ENCODE data around the gene ZNF771.
"Not testable (repeated sequence)": the region's sequence is repeated elsewhere in the genome, so short reads cannot be mapped to it uniquely, and the experiment has no call there.

Gene ZNF771

GRCh38 chr16:30434852-30435251, 27.4 kb downstream of the ZNF771 start:
- DNase-seq (ENCODE audit: low spot score) = no peak

GRCh38 chr16:30437511-30438046, 30.2 kb downstream of the ZNF771 start:
- DNase-seq (ENCODE audit: low spot score) = no peak

DNA sequence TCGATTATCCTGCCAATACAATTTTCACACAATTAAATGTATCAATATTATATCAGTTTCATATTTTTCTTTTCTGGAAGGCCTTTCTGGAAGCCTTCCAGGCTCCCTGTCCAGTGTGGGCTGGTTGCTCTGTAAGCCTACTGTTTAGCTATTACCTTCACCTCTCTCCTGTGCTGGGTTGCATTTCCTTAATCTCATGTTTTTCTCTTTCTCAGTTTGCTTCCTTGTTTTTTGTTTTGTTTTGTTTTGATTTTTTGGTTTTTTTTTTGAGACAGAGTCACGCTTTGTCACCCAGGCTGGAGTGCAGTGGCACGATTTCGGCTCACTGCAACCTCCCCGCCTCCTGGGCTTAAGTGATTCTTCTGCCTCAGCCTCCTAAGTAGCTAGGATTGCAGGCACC, 31.4 kb downstream of the ZNF771 start:
- DNase-seq (ENCODE audit: low spot score) = no peak

DNA sequence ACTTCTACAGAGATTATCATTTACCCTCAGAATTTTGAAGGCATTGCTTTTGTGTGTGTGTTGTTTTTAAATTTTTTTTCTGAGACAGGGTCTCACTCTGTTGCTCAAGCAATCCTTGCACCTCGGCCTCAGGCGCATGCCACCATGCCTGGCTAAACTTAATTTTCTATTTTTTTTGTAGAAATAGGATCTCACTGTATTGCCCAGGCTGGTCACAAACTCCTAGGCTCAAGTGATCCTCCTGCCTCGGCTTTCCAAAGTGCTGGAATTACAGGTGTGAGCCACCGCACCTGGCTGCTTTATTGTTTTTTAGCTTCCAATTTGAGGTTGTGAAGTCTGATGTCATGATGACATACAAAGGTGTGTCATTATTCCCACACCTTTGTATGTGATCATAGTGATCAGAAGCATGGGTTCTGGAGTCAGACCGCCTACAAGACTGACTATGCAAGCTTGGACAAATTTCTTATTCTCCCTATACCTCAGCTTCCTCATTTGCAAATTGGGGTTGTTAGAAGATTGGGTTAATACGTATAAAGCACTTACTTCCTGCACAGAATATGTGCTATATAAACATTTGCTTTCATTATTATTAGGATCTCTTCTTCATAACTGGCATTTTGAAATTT, 32.4 kb downstream of the ZNF771 start:
- no peak for DNase-seq (ENCODE audit: low spot score)

DNA sequence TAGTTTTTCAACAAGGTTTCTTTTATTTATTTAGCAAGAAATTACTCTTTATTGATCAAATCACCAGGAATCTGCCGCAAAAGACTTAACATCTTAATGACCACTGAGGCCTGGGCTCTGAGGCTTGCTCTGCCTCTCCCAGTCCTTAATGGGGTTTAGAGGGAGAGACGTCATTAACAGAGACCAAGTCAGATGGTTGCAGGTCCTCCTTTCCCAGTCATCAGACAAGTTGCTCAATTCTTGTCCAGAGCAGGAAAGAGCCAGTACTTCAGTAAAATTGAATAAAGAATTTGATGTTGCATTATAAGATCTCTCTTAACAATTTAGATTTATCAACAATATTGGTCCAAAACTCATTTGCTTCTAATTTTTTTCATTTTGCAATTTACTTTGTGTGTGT, 36.2 kb downstream of the ZNF771 start:
- DNase-seq (ENCODE audit: low spot score) = no peak

GRCh38 chr16:30444231-30445148, 37.1 kb downstream of the ZNF771 start:
- DNase-seq (ENCODE audit: low spot score) = no peak

DNA sequence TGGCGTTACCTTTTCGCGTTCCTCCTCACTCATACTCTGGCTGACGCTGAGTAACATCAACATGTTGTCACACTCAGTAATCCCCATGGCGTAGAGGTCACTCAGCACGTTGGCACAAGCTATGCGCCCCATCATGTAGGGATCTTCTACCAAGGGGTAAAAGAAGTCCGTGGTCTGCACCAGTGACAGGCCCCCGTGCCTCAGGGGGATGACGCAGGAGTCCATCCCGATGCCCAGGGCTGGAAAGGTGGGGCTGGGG, 37.7 kb downstream of the ZNF771 start:
- DNase-seq (ENCODE audit: low spot score) = no peak

GRCh38 chr16:30445408-30446202, 38.2 kb downstream of the ZNF771 start, which contains the start of gene SEPHS2:
TSS of gene SEPHS2 (minus strand) at chr16:30445874. CDS start at chr16:30445727, 147 bp downstream.
- peak; percentile 96 for DNase-seq (ENCODE audit: low spot score)

GRCh38 chr16:30446203-30446595, 38.8 kb downstream of the ZNF771 start:
- DNase-seq (ENCODE audit: low spot score) = no peak

- DNase-seq (ENCODE audit: low spot score) = no peak
These were observed 40.3 kb downstream of the ZNF771 start for GRCh38 chr16:30447512-30448226.

DNA sequence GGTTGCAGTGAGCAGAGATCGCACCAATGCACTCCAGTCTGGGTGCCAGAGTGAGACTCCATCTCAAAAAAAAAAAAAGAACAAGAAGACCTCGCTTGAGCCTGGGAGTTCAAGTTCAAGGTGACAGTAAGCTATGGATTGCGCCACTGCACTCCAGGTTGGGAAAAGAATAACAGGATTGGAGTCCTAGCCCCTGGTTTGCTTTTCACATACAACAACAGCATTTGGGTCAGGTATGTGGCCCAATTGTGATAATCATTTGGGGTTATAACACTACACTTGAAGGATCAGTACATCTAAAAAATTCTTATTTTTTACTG, 41.7 kb downstream of the ZNF771 start:
- DNase-seq (ENCODE audit: low spot score) = no peak

DNA sequence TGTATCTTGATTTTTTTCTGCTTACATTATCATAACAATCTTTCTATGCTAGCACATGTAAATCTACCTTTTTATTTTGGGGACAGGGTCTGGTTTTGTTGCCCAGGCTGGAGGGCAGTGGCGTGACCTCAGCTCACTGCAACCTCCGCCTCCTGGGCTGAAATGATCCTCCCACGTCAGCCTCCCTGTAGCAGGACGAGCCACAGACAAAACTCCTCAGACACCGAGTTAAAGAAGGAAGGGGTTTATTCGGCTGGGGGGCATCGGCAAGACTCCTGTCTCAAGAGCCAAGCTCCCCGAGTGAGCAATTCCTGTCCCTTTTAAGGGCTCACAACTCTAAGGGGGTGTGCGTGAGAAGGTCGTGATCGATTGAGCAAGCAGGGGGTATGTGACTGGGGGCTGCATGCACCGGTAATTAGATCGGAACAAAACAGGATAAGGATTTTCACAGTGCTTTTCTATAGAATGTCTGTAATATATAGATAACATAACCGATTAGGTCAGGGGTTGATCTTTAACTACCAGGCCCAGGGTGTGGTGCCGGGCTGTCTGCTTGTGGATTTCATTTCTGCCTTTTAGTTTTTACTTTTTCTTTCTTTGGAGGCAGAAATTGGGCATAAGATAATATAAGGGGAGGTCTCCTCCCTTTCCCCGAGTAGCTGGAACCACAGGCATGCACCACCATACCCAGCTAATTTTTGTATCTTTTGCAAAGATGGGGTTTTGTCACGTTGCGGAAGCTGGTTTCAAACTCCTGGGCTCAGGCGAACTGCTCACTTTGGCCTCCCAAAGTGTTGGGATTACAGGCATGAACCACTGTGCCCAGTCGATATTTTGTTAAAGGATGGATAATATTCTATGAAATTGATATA, 45.5 kb downstream of the ZNF771 start:
- not testable (repeated sequence) for DNase-seq (ENCODE audit: low spot score)

- no peak for DNase-seq (ENCODE audit: low spot score)
These were observed 48.9 kb downstream of the ZNF771 start for GRCh38 chr16:30456302-30456701.

DNA sequence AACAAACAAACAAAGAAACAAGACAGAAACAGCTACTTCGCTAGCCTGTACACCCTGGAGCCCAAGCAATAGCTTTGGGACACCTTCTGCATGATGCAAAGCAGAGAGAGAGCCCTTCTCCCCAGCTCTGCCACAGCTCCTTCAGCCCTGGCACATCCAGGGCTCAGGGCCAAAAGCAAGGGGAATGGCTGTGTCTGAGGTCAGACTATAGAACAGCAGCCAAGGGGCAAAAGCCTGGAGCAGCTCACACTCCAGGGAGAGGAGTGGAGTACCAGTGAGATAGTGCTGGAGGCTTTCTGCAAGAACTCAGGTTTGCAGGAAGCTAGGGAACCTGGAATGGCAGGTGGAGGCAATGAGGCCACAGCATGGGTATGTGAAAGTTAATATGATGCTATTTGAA, 49.9 kb downstream of the ZNF771 start:
- no peak for DNase-seq (ENCODE audit: low spot score)

- no peak for DNase-seq (ENCODE audit: low spot score)
These were observed 50.5 kb downstream of the ZNF771 start for GRCh38 chr16:30457743-30458560.

- DNase-seq (ENCODE audit: low spot score) = peak; percentile 89
These were observed 51.4 kb downstream of the ZNF771 start for GRCh38 chr16:30458561-30459394.

DNA sequence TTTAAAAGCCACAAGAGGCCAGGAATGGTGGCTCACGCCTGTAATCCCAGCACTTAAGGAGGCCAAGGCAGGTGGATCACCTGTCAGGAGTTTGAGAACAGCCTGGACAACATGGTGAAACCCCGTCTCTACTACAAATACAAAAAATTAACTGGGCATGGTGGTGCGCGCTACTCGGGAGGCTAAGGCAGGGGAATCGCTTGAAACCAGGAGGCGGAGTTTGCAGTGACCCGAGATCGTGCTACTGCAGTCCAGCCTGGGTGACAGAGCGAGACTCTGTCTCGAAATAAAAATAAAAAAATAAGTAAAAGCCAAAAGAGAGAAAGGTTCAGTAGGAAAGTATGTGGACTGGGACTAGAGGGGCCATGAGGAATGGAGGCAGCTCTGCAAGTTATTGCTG, 52.0 kb downstream of the ZNF771 start:
- DNase-seq (ENCODE audit: low spot score) = no peak

GRCh38 chr16:30461426-30461825, 54.0 kb downstream of the ZNF771 start:
- DNase-seq (ENCODE audit: low spot score) = not testable (repeated sequence)

DNA sequence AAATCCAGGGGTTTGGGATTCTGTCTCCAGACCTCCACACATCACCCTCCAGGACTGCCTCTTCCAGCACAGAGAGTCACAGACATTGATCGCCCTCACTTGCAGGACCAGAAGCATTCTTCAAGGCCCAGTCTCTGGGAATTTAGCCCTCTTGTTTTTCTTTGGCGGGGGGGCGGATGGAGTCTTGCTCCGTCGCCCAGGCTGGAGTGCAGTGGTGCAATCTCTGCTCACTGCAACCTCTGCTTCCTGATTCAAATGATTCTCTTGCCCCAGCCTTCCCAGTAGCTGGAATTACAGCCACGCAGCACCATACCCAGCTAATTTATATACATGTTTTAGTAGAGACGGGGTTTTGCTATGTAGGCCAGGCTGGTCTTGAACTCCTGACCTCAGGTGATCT, 56.7 kb downstream of the ZNF771 start:
- DNase-seq (ENCODE audit: low spot score) = no peak
